Measurements from ENCODE around the gene SENP2. TPM values are rescaled to one million over a fixed set of nuclear protein-coding genes. Genes with fewer than 3 reads are reported as not detected.

Gene SENP2
- polyA plus RNA-seq, 1 donor (not counting 4 experiments of a cell fraction or from before 2014, with no cell fraction given), result 12.6 TPM

DNA sequence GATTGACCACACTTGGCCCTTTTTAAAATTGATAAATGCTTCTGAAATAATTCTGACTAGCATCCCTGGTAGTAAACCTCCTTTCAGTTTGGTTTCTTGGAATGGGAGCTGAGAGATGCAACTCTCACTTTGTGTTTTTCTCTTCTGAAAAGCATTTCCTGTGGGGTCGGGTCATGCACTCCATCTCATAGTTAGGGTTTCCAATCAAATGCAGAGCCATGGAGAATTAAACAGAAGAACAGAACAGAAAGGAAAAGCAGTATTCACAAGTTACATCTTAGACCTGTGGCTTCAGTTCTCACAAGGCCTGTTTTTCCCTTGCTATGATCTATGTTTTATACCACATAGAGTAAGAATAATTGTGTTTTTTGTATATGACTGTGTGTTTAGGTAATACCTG is 39.7 kb downstream of the SENP2 start:
- FAIRE-seq, result no peak
- Histone ChIP-seq H3K4me2 (ENCODE audit: control insufficient read depth, extremely low read depth, insufficient read depth, low read depth, low read length) (no peak overlapping the region), H3K36me3 (ENCODE audit: control insufficient read depth in 2 of 2, extremely low read depth in 1 of 2, insufficient read depth in 2 of 2, low read length in 2 of 2) (peaks cover 9 to 11% of the 10 kb centered on the region in 2 experiments), H4K20me1 (ENCODE audit: control insufficient read depth, extremely low read depth, insufficient read depth, low read length) (no peaks in the 10 kb centered on the region), H3K9ac (ENCODE audit: control insufficient read depth, extremely low read depth, insufficient read depth, low read length) (no peak overlapping the region), H3K27ac (ENCODE audit: control insufficient read depth, insufficient read depth, low read length) (no peak overlapping the region), H2AFZ (ENCODE audit: control insufficient read depth, low read length) (no peak overlapping the region), H3K27me3 (ENCODE audit: control insufficient read depth, extremely low read depth, insufficient read depth, low read length) (no peaks in the 10 kb centered on the region), H3K9me1 (ENCODE audit: control insufficient read depth, extremely low read depth, insufficient read depth, low read length) (peaks cover 2% of the 10 kb centered on the region), H3K4me3 (ENCODE audit: control insufficient read depth in 2 of 3, extremely low read depth in 1 of 3, insufficient read depth in 2 of 3, low read depth in 1 of 3, low read length in 3 of 3) (no peak overlapping the region), H3K4me1 (ENCODE audit: control insufficient read depth, extremely low read depth, insufficient read depth, low read length) (peaks cover 14% of the 10 kb centered on the region), H3K9me3 (ENCODE audit: control insufficient read depth, low read depth, low read length) (no peaks in the 10 kb centered on the region), H3K79me2 (ENCODE audit: control insufficient read depth, insufficient read depth, low read length) (no peaks in the 10 kb centered on the region)
- DNase-seq (ENCODE audit: low read depth, low spot score), result no peak
- dilution Hi-C loops (cut with MboI; ENCODE audit: extremely low pct_ligation_motif_present, low sequenced_read_pairs), result no loop called here
- no peak for TF ChIP-seq EZH2 (IDR thresholded peaks at IDR 0.05; ENCODE audit: low read length)
- TF ChIP-seq, protein P1, sequence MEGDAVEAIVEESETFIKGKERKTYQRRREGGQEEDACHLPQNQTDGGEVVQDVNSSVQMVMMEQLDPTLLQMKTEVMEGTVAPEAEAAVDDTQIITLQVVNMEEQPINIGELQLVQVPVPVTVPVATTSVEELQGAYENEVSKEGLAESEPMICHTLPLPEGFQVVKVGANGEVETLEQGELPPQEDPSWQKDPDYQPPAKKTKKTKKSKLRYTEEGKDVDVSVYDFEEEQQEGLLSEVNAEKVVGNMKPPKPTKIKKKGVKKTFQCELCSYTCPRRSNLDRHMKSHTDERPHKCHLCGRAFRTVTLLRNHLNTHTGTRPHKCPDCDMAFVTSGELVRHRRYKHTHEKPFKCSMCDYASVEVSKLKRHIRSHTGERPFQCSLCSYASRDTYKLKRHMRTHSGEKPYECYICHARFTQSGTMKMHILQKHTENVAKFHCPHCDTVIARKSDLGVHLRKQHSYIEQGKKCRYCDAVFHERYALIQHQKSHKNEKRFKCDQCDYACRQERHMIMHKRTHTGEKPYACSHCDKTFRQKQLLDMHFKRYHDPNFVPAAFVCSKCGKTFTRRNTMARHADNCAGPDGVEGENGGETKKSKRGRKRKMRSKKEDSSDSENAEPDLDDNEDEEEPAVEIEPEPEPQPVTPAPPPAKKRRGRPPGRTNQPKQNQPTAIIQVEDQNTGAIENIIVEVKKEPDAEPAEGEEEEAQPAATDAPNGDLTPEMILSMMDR (optimal IDR thresholded peaks at IDR 0.05 in 1 of 3, IDR thresholded peaks at IDR 0.05 in 1 of 3, conservative IDR thresholded peaks at IDR 0.05 in 1 of 3; ENCODE audit: extremely low read depth in 1 of 3, insufficient read depth in 2 of 3, low read length in 3 of 3), result no peak

DNA sequence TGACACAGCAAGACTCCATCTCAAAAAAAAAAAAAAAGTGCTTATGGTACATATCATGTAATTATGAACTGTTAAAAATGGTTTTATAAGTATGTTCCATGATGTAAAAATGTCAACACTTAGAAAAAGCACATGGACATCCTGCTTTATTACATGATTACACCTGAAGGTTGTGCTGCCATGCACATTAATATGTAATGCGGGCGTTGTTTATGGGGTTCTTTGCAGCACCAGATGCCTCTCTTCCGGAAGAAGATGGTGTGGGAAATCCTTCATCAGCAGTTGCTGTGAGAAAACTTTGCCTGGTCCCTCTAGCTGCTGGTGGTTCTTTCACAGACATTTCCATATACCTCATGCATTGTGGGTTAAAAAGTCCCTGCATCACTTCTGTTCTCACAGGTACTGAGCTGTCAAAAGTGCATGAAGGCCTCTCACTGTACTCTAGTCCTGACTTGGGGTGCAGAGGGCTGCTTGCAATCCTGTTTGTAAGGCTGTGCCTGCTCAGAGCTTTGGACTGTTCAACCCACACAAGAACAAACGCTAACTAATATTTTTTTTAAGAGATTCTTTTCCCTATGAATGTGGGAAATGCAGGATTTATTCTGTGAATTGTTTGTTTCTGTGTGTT is 43.6 kb downstream of the SENP2 start:
- TF ChIP-seq, protein P1 (optimal IDR thresholded peaks at IDR 0.05 in 1 of 3, IDR thresholded peaks at IDR 0.05 in 1 of 3, conservative IDR thresholded peaks at IDR 0.05 in 1 of 3; ENCODE audit: extremely low read depth in 1 of 3, insufficient read depth in 2 of 3, low read length in 3 of 3), result no peak
- TF ChIP-seq EZH2 (IDR thresholded peaks at IDR 0.05; ENCODE audit: low read length), result no peak
- Histone ChIP-seq H3K27me3 (ENCODE audit: control insufficient read depth, extremely low read depth, insufficient read depth, low read length) (no peaks in the 10 kb centered on the region), H3K9me3 (ENCODE audit: control insufficient read depth, low read depth, low read length) (no peaks in the 10 kb centered on the region), H3K9ac (ENCODE audit: control insufficient read depth, extremely low read depth, insufficient read depth, low read length) (no peak overlapping the region), H3K9me1 (ENCODE audit: control insufficient read depth, extremely low read depth, insufficient read depth, low read length) (no peaks in the 10 kb centered on the region), H4K20me1 (ENCODE audit: control insufficient read depth, extremely low read depth, insufficient read depth, low read length) (no peaks in the 10 kb centered on the region), H3K36me3 (ENCODE audit: control insufficient read depth in 2 of 2, extremely low read depth in 1 of 2, insufficient read depth in 2 of 2, low read length in 2 of 2) (peaks cover 5 to 8% of the 10 kb centered on the region in 2 experiments), H3K4me1 (ENCODE audit: control insufficient read depth, extremely low read depth, insufficient read depth, low read length) (peaks cover 17% of the 10 kb centered on the region), H3K4me2 (ENCODE audit: control insufficient read depth, extremely low read depth, insufficient read depth, low read depth, low read length) (no peak overlapping the region), H2AFZ (ENCODE audit: control insufficient read depth, low read length) (no peak overlapping the region), H3K27ac (ENCODE audit: control insufficient read depth, insufficient read depth, low read length) (peak overlapping the region; percentile 2), H3K79me2 (ENCODE audit: control insufficient read depth, insufficient read depth, low read length) (no peaks in the 10 kb centered on the region), H3K4me3 (ENCODE audit: control insufficient read depth in 2 of 3, extremely low read depth in 1 of 3, insufficient read depth in 2 of 3, low read depth in 1 of 3, low read length in 3 of 3) (no peak overlapping the region)
- FAIRE-seq (no peak), DNase-seq (ENCODE audit: low read depth, low spot score) (no peak)
- dilution Hi-C loops (cut with MboI; ENCODE audit: extremely low pct_ligation_motif_present, low sequenced_read_pairs), result no loop called here
